Endothelial cell of umbilical vein (primary cell): Measurements from ENCODE around the gene PCDH19. TPM values are rescaled to one million over a fixed set of nuclear protein-coding genes. Genes with fewer than 3 reads are reported as not detected.

Source experiments
- BruUV-seq: library from RNA; stranded (reverse); fragments of 400-500 nt; replicated peaks from 2 replicates; lab custom pipeline; 2021; lab: Mats Ljungman, UMichigan
- CTCF ChIA-PET: fragments of 300-600, 350-600 bp; sonication (Branson Sonifier 250); formaldehyde crosslinking; loops from one replicate; lab custom pipeline; 2021; ENCODE audit warnings: antibody characterized with exemption, inconsistent platforms; lab: Charles Lee
- POLR2A ChIA-PET: fragments of 300-600, 350-600 bp; sonication (Branson Sonifier 250); formaldehyde crosslinking; loops from one replicate; lab custom pipeline; 2021; ENCODE audit warnings: antibody characterized with exemption, inconsistent platforms; lab: Charles Lee
- DNase-seq: peaks from one replicate; pipeline ENCODE4 v3.0.0-alpha.2; 2011; ENCODE audit warnings: low read depth, low spot score
- FAIRE-seq: peaks from 2 replicates; lab custom pipeline; 2011; peaks lifted over from hg19 to GRCh38; lab: Jason Lieb, UNC
- H2AFZ ChIP-seq: 2 replicates; pipeline ENCODE4 v1.6.0; 2012; ENCODE audit warnings: low read depth, low read length, control low read depth, inconsistent platforms
- H3K27ac ChIP-seq: 2 replicates; pipeline ENCODE4 v1.5.1; 2011; ENCODE audit warnings: low read depth, mild to moderate bottlenecking, control low read depth, low read length, moderate library complexity; ENCODE audit not compliant: insufficient read depth
- H3K27me3 ChIP-seq, 2 experiments: 2 replicates each; pipeline versions ENCODE4 v1.6.0 to v1.6.1; 2011; ENCODE audit warnings: low read length in 2 of 2, mixed read lengths in 1 of 2; ENCODE audit not compliant: control insufficient read depth in 2 of 2, insufficient read depth in 2 of 2
- H3K36me3 ChIP-seq, 2 experiments: 2 replicates in 1 of 2; 3 replicates in 1 of 2; pipeline ENCODE4 v1.5.1; 2011; ENCODE audit warnings: low read length in 2 of 2, mild to moderate bottlenecking in 1 of 2, moderate library complexity in 1 of 2; ENCODE audit not compliant: control insufficient read depth in 2 of 2, insufficient read depth in 2 of 2; ENCODE audit errors: extremely low read depth in 1 of 2
- H3K4me1 ChIP-seq: 3 replicates; pipeline ENCODE4 v1.5.1; 2011; ENCODE audit warnings: mild to moderate bottlenecking, low read length; ENCODE audit not compliant: control insufficient read depth, insufficient read depth; ENCODE audit errors: extremely low read depth
- H3K4me2 ChIP-seq: 2 replicates; pipeline ENCODE4 v1.6.1; 2011; ENCODE audit warnings: low read length, control low read depth, mixed read lengths; ENCODE audit not compliant: insufficient read depth
- H3K4me3 ChIP-seq, 3 experiments: fragments of 200-600 bp in 1 of 3; sonication (generic), shearing (Covaris generic) in 1 of 3; replicated peaks in 1 of 3; 2 replicates each; pipeline ENCODE4 v1.5.1; 2011 to 2016; ENCODE audit warnings: control low read depth in 3 of 3, low read length in 3 of 3, mild to moderate bottlenecking in 2 of 3, inconsistent platforms in 1 of 3, low read depth in 1 of 3, moderate library complexity in 1 of 3; ENCODE audit not compliant: insufficient read depth in 1 of 3
- H3K79me2 ChIP-seq: 2 replicates; pipeline ENCODE4 v1.6.0; 2012; ENCODE audit warnings: low read length, inconsistent platforms; ENCODE audit not compliant: control insufficient read depth, insufficient read depth
- H3K9ac ChIP-seq: replicated peaks from 2 replicates; pipeline ENCODE3; 2011; ENCODE audit warnings: low read length, control low read depth; ENCODE audit not compliant: insufficient read depth; ENCODE audit errors: extremely low read depth
- H3K9me1 ChIP-seq: replicated peaks from 3 replicates; pipeline ENCODE4 v1.6.0; 2011; ENCODE audit warnings: mild to moderate bottlenecking, low read length; ENCODE audit not compliant: control insufficient read depth, insufficient read depth; ENCODE audit errors: extremely low read depth
- H3K9me3 ChIP-seq: replicated peaks from 2 replicates; pipeline ENCODE4 v1.5.1; 2012; ENCODE audit warnings: low read length, inconsistent platforms; ENCODE audit not compliant: control insufficient read depth, insufficient read depth
- H4K20me1 ChIP-seq: replicated peaks from 2 replicates; pipeline ENCODE3; 2011; ENCODE audit warnings: mild to moderate bottlenecking, low read length; ENCODE audit not compliant: control insufficient read depth, insufficient read depth; ENCODE audit errors: extremely low read depth
- EZH2 ChIP-seq: IDR thresholded peaks from 2 replicates; pipeline ENCODE4 v1.6.1; 2012; ENCODE audit warnings: borderline replicate concordance, low read depth, mild to moderate bottlenecking, moderate library complexity, low read length, inconsistent platforms; ENCODE audit not compliant: severe bottlenecking
- FOS ChIP-seq: IDR thresholded peaks from 2 replicates; pipeline ENCODE4 v1.6.1; 2011; ENCODE audit warnings: mild to moderate bottlenecking, low read length, moderate library complexity, borderline replicate concordance; ENCODE audit not compliant: insufficient read depth
- GATA2 ChIP-seq: IDR thresholded peaks from 2 replicates; pipeline ENCODE4 v1.7.0; 2011; ENCODE audit warnings: low read depth, mild to moderate bottlenecking, moderate library complexity, mixed read lengths, low read length; ENCODE audit not compliant: insufficient read length, insufficient read depth
- JUN ChIP-seq: IDR thresholded peaks from 2 replicates; pipeline ENCODE4 v1.6.1; 2011; ENCODE audit warnings: borderline replicate concordance, low read depth; ENCODE audit not compliant: insufficient read length, insufficient read depth
- MYC ChIP-seq: IDR thresholded peaks from one replicate; pipeline ENCODE4 v1.6.1; 2011; ENCODE audit warnings: mild to moderate bottlenecking, low read depth, low read length
- POLR2A ChIP-seq: IDR thresholded peaks from 2 replicates; pipeline ENCODE4 v1.6.1; 2012; ENCODE audit warnings: low read depth, mild to moderate bottlenecking, control low read depth, low read length
- POLR2AphosphoS5 ChIP-seq: IDR thresholded peaks from 2 replicates; pipeline ENCODE4 v1.6.1; 2012; ENCODE audit warnings: low read depth, mild to moderate bottlenecking, control low read depth, low read length, moderate library complexity; ENCODE audit not compliant: insufficient read depth
- dilution Hi-C: fragments of 300-500 bp; cut with MboI; formaldehyde crosslinking; loops from one replicate; pipeline ENCODE4 v1.15.0; 2019; ENCODE audit warnings: low sequenced_read_pairs; ENCODE audit not compliant: extremely low pct_ligation_motif_present
- intact Hi-C: fragments of 100-400 bp; cut with micrococcal nuclease; formaldehyde crosslinking; loops from one replicate; pipeline ENCODE4 v1.10.0; 2022
- polyA plus RNA-seq, 4 experiments: library from polyadenylated mRNA; depleted of rRNA in 3 of 4; stranded (reverse) in 3 of 4; unstranded in 1 of 4; fragments of >200 nt; gene quantifications; 2 replicates each; pipeline versions ENCODE4 v1.2.1 to v1.2.3, GENCODE V29; 2011 to 2012; ENCODE audit warnings: missing spikeins in 1 of 4
- total RNA-seq: library from RNA; stranded (reverse); gene quantifications from 2 replicates; pipeline ENCODE4 v1.2.3, GENCODE V29; 2021
- TF ChIP-seq, protein P1 (sequence below), 2 donors: IDR thresholded peaks; 1 replicate in 1 of 2; 2 replicates in 1 of 2; pipeline ENCODE4 v1.5.1; 2011; ENCODE audit warnings: low read length in 2 of 2, mild to moderate bottlenecking in 2 of 2, moderate library complexity in 2 of 2, control low read depth in 1 of 2, inconsistent platforms in 1 of 2, low read depth in 1 of 2; ENCODE audit not compliant: insufficient read depth in 1 of 2; ENCODE audit errors: extremely low read depth in 1 of 2

PCDH19 gene
- total and polyA plus RNA-seq, 2 donors (not counting 3 experiments of a cell fraction or from before 2014, with no cell fraction given) = 1.2 to 4.3 TPM

DNA sequence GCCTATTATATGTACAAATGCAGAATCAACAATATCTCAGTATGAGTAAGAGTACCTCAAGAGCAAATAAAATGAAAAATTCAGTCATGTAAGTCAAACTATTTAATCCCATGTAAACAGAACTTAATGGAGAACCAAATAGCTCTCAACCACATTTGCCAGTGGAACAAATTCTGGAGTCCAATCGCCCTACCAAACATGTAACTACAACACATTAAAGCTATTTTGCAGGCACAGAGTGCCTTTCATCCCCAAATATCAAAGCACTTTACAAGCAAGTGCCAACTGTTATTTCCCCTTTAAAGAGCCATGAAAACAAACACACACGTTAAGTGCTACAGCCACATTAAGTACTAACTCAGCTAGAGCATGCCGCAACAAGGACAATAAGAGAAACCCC is 51.3 kb downstream of the PCDH19 start:
- no peak for DNase-seq
- FAIRE-seq = no peak
- Histone ChIP-seq H3K4me2 (no peak overlapping the region), H3K9me1 (no peaks in the 10 kb centered on the region), H3K4me3 (no peak overlapping the region), H3K9ac (no peak overlapping the region), H3K36me3 (no peaks in the 10 kb centered on the region), H3K27me3 (no peaks in the 10 kb centered on the region), H3K79me2 (no peaks in the 10 kb centered on the region), H3K4me1 (no peaks in the 10 kb centered on the region), H2AFZ (no peak overlapping the region), H3K9me3 (no peaks in the 10 kb centered on the region), H3K27ac (no peak overlapping the region), H4K20me1 (no peaks in the 10 kb centered on the region)
- dilution Hi-C loops = no loop called here
- CTCF ChIA-PET = no interaction called here
- BruUV-seq = no TSS peak
- TF ChIP-seq POLR2AphosphoS5 (no peak), JUN (no peak), MYC (no peak), EZH2 (no peak)
- intact Hi-C loops = no loop called here
- POLR2A ChIA-PET = no interaction called here

DNA sequence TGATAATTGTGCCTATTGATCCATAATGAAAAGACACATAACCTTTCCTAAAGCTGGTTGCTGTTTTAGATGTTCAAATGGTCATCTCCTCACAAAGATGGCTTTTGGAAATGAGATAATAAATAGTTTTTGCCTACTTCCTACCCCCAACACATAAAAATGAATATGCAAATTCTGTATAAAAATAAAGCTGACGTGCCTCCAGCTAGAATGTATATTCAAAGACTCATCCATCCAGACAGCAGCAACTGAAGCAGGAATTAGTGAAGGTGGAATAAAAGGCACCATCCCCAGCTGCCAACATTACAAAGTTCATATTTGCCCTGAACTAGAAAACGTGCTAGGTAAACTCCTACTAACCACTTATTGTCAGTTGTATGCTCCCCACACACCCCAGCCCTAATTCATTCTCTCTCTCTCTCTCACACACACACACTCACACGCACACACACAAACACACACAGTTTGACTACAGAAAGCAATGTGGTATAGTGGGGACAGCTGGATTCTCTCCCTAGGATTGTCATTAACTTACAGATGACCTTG is 53.6 kb downstream of the PCDH19 start:
- Histone ChIP-seq H3K4me3 (no peak overlapping the region), H3K27me3 (no peaks in the 10 kb centered on the region), H3K9me3 (no peaks in the 10 kb centered on the region), H3K9me1 (no peaks in the 10 kb centered on the region), H2AFZ (no peak overlapping the region), H4K20me1 (no peaks in the 10 kb centered on the region), H3K4me1 (no peaks in the 10 kb centered on the region), H3K36me3 (no peaks in the 10 kb centered on the region), H3K79me2 (no peaks in the 10 kb centered on the region), H3K9ac (no peak overlapping the region), H3K4me2 (no peak overlapping the region), H3K27ac (no peak overlapping the region)
- dilution Hi-C loops = no loop called here
- no peak for TF ChIP-seq EZH2
- TF ChIP-seq GATA2 = no peak
- TF ChIP-seq MYC = no peak
- TF ChIP-seq POLR2A = no peak
- no peak for TF ChIP-seq FOS
- TF ChIP-seq, protein P1, sequence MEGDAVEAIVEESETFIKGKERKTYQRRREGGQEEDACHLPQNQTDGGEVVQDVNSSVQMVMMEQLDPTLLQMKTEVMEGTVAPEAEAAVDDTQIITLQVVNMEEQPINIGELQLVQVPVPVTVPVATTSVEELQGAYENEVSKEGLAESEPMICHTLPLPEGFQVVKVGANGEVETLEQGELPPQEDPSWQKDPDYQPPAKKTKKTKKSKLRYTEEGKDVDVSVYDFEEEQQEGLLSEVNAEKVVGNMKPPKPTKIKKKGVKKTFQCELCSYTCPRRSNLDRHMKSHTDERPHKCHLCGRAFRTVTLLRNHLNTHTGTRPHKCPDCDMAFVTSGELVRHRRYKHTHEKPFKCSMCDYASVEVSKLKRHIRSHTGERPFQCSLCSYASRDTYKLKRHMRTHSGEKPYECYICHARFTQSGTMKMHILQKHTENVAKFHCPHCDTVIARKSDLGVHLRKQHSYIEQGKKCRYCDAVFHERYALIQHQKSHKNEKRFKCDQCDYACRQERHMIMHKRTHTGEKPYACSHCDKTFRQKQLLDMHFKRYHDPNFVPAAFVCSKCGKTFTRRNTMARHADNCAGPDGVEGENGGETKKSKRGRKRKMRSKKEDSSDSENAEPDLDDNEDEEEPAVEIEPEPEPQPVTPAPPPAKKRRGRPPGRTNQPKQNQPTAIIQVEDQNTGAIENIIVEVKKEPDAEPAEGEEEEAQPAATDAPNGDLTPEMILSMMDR (IDR thresholded peaks at IDR 0.05; ENCODE audit: extremely low read depth in 1 of 2, insufficient read depth in 1 of 2, low read depth in 1 of 2, low read length in 2 of 2) = no peak
- FAIRE-seq (no peak), DNase-seq (no peak)
- POLR2A ChIA-PET = no interaction called here
- no TSS peak for BruUV-seq
- intact Hi-C loops = no loop called here
- CTCF ChIA-PET = interaction anchor here (0.8 kb wide), 1 partner anchor 22 kb away, joined by 4 read pairs; no protein-coding TSS in a partner anchor
